IPS-NIHi7 (cell line): ENCODE data around the gene PELI2.

Experiments
- DNase-seq: peaks from one replicate; pipeline ENCODE4 v3.0.0; 2012; ENCODE audit warnings: mixed read lengths; ENCODE audit errors: extremely low spot score

The PELI2 gene

DNA sequence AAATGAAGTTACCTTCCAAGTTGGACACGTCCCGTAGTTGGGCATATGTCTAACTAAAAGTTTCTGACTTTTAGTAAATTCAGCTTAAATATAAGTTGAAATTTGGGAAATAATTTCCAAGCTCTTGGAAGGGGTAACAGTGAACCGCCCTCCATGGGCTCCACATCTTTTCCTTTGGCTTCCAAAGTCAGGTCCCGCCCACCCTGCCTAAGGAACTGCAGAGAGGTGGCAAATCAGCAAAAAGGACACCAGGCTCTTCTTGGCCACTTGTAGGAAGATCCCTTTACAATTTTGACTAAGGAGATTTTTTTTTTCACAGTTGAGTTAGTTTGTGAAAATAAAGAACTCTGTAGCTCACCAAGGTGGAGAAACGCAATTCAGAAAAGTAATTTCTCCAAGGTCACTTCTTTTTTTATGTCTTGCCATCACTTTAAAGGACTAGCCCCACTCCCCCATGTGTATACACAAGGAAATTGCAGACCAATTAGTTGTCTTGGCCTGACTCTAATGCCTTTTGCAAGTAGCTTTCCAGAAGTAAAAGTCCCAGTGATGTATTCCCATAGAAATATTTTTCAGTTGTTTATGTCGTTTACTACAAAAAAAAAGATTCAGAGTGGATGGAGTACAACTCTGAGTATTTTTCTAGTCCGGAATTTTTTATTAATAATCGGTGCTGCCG is 181.2 kb downstream of the PELI2 start:
- DNase-seq, result no peak

DNA sequence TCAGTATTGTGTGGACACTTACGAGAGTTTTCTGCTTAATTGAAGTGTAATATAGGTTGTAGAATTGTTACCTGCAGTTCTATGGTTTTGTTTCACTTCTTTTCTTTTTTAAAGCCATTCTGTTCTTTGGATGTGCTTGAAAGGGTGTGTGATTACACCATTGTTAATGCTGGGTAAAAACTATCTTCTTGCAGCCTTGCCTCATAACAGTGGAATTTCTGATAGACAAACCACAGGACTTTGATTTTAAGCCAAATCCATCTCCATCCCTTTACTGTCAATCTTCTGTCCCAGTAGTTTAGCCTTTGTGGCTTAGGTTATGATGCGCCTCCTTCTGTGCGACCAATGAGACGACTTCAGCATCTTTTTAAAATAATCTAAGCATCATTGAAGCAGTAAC is 182.3 kb downstream of the PELI2 start:
- no peak for DNase-seq

DNA sequence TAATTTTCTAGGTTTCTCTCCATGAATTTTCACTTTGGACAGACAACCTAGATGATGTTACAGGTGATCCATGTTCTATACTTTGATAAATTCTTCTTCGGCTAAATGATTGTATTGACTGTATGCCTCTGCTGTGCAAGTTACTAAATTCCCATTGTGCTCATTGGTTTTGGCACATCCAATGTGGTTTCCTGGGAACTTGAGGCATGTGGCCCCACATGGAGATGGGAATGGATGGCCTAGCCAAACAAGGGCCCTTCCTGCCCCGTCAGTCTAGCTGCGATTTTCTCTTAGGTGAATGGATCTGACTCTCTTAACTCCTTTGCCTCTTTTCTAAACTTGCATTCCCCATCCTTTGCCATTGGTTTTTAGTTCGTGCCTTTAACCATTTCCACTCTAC is 186.2 kb downstream of the PELI2 start:
- no peak for DNase-seq

DNA sequence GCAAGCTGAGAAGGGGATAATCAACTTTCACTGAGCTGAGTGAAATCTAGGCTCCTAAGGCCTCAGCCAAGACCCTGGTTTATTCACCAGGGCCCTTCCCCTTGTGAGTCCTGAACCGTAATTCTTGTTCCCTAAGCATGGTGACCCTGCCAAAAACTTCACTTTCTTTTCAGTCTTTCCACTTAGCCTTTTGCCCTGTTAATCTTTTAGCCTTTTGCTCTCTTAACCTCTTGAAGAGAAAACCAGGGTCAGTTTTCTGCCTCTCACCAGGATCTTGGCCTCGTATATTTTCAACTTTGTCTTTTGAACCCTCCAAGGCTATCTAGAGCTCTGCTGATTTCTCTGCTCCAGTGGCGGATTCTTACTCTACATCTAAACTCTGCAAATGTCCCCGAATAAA is 191.0 kb downstream of the PELI2 start:
- DNase-seq, result no peak

DNA sequence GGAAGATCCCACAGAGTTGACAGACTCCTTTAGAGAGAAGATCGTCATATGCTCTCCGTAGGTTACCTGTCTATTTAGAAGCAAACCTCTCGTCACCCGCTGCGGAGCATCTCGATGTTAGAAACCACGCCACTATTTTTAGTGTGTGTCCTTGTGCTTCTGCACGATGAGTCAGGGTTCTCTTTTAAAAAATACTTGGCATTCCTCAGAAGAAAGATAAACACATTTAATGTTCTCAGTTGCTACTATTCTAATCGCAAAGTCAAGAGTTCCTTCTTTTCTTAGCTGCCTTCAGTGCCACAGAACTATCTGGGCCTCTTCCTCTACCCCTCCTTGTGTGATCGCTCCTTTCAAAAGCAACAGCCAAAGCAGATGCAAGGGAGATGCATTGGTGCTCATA is 192.4 kb downstream of the PELI2 start:
- no peak for DNase-seq

DNA sequence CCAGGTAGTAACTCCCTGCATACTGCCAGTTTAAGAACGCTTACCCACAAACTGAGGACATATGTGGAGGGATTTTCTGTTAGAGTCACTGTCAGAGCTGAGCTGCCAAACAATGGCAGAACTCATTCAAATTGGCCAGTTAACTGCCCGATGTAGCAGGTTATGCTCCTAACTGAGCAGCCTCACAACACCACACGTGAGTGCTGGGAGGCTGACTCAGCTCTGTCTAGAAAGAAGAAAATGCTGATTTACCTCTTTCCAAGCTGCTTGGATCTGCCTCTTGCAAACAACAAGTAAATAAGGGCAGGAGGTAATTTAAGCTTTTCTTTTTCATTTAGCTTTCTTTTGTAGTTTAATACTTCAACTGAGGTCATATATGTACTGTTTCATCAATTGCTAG is 195.6 kb downstream of the PELI2 start:
- DNase-seq, result no peak

DNA sequence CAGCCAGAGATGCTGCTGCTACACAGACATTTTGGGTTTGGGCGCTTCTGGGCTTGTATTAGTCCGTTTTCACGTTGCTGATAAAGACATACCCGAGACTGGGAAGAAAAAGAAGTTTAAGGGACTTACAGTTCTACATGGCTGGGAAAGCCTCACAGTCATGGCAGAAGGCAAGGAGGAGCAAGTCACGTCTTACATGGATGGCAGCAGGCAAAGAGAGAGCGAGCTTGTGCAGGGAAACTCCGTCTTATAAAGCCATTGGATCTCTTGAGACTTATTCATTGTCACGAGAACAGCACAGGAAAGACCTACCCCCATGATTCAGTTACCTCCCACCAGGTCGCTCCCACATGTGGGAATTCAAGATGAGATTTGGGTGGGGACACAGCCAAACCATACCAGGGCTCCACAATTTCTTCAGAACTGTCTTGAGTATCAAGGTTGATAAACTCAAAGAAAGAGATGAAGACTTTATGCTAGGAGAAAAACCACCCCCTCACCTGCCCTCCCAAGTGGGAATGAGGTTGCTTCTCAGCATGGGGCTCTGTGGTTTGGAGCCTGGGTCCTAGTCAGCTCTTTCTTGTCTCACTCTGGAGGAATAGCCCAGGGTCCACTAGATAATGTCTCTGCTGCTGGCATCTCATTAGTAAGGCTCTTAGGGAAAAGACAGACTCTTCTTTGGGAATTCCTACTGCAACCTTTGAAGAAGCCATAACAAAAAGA is 200.3 kb downstream of the PELI2 start:
- DNase-seq, result no peak

DNA sequence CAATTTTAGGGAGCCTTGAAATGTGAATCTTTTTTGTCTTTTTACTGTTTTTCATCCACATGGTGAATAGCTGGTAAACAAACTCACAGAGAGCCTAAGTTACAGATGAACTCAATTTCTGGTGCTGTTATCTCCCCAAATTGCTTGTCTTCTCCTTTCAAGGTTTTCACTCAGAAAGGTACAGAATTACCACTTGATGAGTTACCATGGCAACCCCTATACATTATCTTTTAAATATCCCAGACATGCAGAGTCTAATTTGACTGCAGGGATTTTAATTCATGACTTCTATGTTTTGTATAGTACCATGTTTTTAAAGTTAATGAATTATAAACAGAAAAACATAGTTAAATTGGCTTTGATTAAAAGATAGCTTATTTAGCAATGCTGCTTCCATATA is 203.7 kb downstream of the PELI2 start:
- no peak for DNase-seq

DNA sequence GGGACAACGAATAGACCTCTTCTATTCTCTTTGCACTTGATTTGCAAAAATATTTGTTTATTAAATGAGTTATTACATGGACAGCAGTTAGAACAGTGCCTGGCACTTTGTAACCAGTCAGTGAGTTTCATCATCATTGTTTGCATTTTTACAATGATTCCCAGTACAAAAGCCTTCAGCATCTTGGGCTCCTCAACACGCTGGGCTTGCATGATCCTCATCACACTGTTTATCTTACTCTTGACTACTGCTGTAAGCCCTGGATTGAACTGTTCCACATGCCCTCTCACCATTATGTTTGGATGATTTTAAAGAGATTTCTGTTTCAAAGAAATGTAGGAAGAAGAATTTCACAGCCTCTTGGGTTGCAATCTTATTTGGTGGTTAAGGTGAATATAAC is 204.3 kb downstream of the PELI2 start:
- no peak for DNase-seq

DNA sequence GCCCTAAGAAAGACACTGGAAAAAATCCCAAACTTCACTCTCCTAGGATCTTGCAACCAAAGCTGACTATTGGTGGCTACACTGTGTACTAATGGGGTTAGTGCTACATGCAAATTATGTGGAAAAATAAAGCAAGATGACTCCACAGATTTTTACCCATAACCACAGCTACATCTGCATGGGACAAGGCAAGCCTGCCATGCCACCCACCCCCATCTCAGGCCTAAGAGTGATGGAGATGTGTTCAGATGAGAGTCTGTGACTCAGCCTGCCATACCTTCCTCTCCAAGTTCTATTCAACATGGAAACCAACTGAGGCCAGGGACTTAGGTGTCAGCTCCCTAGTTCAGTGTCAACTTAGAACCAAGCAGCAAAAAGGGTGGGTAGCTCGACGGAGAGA is 206.2 kb downstream of the PELI2 start:
- DNase-seq, result no peak

DNA sequence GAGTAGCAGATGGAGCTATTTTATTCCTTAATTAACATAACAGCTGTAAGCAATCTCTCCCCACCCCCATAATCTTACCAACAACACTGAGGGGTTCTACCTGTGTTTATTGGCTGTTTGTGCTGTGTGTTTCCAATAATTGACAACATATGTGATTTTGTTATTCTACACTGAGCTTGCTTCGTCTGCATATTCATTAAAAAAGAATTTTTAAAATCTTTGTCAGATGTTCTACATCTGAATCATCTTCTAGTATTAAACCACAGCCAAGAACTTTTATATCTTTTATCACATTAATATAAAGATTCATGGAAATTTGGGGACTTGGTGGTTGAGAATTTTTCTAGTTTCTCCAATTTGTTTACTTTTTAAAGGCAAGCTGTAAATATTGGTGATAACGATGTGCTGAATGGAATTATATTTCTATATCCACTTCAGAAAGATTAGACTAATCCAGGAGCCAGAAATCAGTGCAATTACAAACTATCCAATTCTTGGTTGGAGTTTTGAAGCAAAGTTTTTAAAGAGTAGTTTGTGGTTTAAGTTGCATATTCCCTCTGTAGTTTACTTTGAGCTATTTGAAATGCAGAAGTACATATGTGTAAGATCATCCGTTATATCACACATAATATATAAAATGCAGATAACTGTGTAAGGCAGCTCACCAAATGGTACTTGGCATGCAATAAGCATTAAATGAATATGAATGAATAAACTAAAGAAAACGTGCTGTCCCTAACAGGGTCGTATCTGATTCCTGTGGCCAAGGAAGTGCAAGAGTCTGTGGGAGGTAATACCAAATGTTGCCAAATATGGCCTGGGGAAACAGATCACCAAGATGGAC is 206.9 kb downstream of the PELI2 start:
- DNase-seq, result no peak

DNA sequence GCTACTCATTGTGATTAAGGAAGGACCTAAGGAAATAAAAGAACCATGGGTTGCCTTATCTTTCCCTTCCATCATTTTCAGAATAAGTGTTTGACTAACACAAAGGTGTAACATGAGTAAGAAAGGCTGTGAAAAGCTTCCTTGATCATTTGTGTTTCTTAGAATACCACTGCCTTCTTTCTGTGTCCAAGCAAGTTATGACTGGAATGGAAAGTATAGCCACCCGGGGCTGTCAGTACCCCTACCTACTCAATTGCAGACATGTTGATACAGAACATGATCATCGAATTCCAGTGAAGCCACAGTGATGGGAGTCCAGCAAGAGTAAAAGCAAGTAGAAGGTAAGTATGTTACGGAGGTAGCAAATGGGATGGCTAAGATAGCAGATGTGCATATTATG is 209.8 kb downstream of the PELI2 start:
- no peak for DNase-seq

DNA sequence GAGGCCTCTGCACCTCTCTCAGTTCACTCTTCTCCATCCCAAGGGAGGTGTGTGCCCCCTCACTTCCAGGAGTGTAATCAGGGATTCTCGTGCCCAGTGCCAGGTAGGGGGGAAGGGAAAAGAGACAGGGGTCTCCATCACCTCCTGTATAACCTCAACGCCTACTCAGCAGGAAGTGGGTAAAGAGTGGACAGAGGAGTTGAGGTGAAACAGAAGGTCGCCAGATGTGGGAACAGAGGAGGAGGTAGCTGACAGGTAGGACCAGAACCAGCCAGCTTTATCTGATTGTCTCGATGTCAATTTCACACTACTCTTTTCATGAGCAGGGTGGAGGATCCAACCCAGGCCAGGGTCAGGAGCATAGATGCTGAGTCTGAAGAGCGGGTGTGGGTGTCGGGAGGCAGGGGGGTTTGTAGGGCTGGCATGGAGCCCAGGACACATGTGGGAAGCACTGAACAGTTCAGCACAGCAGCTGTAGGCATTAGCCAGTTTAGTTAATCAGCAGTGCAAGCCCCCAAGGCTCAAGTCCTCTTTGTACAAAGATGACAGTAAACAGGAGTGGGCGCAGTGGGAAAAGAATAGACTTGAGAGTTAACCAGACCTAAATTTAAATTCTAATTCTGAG is 213.5 kb downstream of the PELI2 start:
- no peak for DNase-seq

DNA sequence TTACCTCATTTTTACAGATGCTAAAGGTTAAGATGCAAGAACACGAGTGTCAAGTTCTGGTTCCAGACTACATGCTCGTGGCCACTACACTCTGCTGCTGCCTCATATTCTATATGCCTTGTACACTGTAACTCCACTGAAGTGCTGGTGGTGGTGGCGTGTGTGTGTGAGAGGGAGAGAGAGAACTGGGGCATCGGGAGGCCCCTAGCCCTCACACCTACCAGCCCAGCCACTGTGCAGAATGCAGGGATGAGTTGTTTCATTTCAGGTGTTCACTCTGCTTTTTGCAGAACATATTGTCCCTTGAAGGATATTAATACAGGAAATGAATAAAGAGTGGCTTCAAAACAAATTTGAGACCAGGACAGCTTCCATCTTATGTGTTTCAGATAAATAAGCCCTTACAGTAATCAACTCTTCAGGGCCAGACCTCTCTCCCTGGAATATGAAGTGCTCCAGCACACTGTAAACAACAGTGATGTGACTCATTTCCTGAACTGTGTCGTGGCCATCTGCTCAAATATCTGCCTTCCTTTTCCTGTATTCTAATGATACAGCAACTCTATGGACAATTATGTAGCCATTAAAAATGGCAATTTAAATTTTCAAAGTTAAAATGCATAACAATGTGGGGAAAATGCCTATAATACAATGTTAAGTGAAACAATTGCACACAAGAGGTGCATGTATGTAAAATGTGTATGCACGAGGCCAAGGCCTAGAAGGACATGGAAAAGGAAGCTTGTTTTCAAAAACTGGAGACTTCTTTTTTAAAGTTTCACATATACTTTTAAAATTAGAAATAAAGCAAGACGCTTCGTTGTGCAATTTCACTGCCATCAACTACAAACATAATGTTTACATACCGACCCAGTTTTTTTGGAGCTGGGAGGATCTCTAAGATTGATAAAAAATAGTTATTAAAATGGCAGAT is 215.4 kb downstream of the PELI2 start:
- no peak for DNase-seq

DNA sequence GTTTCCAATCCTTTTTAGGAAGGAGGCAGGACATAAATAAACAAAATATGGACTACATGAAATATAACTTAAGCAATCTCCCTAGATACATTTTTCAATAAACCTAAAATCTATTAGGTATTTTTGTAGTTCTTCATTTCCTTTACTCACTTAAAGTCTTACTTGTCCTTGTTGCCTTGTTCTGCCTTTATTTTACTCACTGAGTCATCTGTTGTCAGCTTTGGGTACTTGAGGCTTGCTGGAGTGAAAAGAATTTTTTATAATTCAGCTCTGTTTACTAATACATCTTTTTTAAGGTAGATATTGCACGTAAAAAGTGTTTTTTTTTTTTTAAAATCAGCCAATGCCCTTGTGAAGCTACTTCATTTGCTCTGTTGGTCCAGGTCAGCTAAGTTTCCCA is 216.2 kb downstream of the PELI2 start:
- DNase-seq, result no peak

DNA sequence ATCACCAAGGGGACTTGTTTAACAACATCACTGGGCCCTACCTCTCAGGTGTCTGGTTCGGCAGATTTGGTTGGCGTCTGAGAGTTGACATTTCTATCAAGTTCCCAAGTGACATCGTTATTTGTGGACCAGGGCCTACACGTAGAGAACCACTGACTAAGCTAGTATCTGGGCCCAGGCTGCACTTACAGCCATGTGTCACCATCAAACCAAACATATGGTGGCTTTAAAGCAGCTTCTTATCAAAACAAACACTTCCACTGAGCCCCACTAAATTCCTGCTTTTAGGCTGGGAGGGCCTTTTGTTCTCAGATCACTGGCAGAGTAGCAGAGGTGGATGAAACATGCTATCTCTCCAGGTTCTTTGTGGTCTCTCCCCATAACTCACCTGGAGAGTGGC is 220.5 kb downstream of the PELI2 start:
- no peak for DNase-seq

DNA sequence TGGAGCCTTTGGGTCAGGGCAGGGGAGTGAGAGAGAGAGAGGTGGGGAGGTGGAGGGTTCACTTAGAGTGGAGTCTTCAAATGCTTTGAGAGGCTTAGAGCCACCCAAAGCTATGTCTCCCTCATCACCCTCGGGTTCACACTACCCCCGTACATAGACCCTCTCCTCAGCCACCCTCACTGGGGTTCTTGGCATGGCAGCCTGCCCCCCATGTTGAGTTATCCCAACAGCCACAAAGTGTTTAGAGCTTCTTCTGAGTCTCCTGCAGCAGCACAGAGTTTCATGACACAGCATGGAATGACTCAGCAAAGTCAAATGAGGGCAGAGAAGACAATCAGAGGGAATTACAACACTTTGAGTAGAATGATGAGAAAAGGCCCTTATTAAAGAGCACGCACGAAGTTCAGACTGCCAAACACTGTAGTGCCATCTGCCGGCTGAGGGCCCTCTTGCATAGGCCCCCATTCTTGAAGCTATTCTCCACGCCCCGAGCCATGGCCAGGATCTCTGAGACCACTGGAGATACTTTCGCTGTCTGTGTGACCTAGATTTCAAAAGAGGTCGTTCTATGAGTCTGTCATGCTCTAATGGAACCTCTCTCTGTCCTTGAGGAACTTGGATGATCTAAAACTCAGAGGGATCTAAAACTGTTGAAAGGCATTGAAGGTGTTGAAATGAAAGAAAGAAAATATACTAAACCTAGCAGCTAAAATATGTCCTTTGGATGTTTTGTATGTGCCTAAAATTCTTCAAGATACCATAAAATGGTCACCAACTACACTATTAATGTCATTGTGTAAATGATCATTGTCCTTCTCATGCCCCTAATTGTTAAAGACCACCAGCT is 221.9 kb downstream of the PELI2 start:
- DNase-seq, result peak; percentile 75

DNA sequence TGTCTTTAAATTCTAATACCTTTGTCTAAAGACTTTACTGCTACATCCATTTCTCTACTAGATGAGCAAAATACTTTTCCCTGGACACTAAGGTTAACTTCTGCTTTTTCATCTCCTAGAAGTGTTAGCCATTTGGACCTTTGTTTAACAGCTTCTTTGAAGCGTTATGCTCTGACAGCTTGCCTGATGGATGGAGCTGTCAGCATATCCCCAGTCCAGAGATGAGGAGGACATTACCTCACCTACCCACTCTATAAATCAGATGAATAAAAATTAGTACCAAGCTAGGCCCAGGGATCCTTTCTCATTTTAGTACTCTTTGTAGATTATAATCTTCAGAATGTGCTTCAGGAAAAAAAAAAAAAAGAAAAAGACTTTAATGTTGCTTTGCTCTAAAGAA is 222.7 kb downstream of the PELI2 start:
- no peak for DNase-seq

DNA sequence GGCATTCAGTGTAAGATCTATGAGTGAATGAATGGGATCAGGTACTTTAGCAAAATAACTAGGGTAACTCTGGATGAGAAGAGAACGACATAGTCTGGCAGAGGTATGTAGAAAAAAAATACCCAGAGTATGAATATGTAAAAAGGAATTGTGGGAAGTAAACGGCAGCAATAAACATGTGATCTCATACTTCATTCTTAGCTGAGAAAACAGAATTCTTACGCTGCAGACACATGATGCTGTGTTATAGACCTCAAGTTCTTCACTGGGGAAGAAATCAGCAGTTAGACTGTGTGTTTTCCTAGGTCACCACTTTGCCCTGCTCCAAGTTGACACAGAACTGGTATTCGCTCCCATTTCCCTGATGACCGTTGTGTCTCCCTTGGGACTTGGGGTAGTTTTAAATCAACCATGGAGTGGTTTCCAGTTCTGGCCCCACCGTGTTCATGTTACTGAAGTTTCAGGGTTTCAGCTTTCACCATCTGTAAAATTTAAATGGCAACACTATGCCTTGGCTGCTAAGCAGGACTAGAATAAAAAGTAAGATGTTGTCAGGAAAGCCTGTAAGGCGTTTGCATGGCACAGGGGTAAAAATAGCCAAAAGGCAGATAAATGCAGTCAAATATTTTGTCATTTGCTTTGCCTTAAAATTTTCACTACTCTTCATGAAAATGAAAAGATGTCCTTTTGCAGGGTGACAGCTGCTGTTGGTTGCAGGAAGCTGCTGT is 223.7 kb downstream of the PELI2 start:
- DNase-seq, result no peak

DNA sequence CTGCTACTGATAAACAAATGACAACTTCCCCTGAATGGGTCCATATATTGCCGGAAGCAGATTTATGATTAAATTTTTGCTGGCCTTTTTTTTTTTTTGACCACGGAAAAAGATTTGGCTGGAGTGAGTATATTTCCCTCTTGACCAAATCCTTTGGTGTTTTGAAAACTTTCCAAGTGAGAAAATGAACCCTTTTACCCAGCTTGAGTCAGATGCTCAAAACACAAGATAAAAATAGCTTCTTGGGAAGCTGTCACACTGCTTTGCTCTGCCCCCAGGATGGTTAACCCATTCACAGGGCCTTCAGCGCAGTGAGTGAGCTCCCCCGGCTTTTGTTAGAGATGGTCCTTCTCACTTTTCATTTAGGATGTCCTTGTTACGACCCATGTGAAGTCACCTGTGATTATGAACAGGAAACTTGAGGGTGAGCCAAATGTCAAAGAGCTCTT is 224.3 kb downstream of the PELI2 start:
- no peak for DNase-seq
